ENCODE data around the gene PRELID2.
A peak's percentile ranks its signal among the peaks of the same experiment; 100 is the strongest.
"Not testable (repeated sequence)": the region's sequence is repeated elsewhere in the genome, so short reads cannot be mapped to it uniquely, and the experiment has no call there.

PRELID2 gene

DNA sequence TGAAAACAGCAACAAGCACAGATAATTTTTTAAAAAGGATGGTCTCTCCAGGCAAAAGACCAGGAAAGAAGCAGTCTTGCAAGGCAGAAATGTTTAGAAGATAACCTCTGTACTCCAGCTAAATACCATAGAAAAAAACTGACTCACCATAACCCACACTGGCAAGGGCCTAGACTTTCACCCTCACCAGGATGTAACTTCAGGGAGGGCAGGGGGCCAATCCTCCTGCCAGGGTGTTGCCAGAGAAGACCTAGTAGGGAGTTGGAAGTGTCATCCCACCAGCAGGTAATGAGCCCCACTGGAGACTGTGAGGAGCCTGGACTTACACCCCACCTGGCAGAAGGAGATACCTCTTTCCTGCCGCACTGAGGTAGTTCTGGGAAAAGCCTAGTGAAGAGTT lies 97.6 kb downstream of the PRELID2 start:
- no peak for FAIRE-seq

DNA sequence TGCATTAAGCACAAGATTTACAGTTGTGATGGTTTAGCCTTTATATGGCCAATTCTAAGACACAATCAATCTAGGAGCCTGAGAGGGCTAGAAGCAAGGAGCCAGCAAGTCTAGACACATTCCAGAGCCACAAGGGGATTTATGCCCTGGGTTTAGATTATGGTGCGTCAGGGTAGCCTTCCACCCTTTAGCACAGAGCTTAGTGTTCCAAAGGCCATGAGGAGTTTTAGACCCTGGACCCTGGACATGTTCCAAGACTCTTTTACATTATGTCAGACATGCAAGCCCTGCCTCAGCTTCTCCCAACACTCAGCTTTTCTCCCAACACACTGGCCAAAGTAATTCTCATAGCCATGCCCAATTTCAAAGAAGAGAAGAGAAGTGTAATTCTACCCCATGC lies 105.2 kb downstream of the PRELID2 start:
- FAIRE-seq: not testable (repeated sequence)

DNA sequence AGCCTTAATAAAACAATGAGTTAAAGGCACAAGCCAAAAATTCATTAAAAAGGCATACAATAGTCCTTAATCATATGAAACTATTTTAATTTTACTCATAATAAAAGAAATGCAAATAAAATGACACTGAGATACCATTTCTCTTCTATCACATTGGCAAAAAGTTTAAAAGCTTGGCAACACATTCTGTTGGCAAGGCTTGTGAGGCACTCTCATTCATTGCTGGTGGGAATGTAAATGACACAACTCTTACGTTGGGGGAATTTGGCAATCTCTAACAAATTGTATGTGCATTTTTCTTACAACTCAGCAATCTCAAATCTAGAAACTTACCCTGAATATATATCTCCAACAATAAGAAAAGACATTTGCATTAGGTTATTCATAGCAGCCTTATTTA lies 111.6 kb downstream of the PRELID2 start:
- FAIRE-seq: no peak

DNA sequence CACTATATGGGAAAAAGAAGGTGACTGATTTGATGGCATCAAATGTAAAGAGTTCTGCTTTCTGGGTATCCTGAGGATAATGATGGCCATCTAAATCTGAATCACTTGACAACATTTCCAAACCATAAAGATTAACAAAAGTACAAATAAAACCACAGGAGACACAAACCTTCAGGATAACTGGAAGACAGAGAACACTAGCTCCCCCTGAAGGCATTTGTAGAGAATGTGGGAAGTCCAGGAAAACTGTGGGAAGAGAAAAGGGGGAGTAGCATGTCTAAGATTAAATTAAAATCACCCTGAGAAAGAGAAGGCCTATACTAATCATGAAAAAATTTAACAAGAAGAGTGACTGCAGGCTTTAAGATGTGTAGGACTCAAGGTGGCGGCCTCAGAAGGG lies 116.2 kb downstream of the PRELID2 start:
- FAIRE-seq: peak; percentile 70

DNA sequence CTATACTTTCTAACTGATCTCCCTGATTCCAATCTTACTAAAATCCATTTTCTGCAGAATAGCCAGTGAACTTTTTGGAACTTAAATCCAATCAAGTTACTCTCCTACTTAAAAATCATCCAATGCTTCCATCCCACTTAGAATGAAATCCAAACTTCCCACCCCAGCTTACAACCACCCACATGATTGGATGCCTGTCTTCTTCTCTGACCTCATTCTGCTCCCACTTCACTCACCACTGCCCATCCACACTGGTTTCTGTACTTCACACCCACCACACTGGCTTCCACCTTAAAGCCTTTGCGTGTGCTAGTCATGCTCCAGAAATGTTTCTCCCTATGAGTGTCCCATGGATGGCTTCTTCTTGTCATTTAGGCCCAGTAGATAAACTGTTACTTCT lies 119.7 kb downstream of the PRELID2 start:
- no peak for FAIRE-seq

DNA sequence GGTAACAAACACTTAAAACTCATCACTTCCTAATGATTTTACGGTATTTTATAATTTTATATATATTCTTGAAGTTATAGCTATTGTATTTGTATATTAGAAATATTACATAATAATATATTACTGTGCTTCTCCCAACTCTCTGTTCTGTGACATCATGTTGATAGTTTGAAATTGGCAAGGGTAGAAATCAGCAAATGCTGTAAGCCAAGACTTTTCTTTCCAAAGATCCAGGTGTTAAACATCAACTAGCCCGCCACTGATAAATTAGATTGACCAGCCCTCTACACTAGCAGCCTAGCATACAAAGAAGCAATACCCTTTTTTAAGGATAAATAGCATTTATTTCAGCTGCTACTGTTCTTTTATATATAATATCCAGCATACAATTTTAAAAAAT lies 122.9 kb downstream of the PRELID2 start:
- FAIRE-seq: peak; percentile 35

DNA sequence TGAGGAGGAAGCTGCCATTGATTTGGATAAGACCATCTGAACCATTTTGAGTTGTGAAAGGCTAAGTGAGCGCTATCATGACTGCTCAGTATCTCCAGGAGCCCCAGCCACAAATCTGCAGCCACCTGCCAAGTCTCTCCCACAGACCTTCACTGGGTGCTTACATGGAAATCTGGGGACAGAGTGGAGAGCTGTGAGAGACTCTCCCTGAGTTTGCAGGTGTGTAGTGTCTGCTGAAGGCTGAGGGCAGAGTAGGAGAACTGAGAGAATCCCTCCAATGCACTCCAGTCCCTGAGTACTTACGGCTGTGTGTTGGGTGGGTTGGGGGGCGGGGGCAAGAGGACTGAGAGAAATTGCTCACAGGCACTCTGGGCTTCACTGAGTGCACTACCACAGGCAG lies 123.7 kb downstream of the PRELID2 start:
- no peak for FAIRE-seq
